ENCODE results near the gene DDX47.

GRCh38 chr12:12812618-12813119, 477 bp upstream of the DDX47 start:
- peak in 1 of 3 donors; percentile 4 for TF ChIP-seq POLR2A (IDR thresholded peaks at IDR 0.05)
- no peak for TF ChIP-seq POLR2AphosphoS5 (IDR thresholded peaks at IDR 0.05)
- TF ChIP-seq, protein P1, sequence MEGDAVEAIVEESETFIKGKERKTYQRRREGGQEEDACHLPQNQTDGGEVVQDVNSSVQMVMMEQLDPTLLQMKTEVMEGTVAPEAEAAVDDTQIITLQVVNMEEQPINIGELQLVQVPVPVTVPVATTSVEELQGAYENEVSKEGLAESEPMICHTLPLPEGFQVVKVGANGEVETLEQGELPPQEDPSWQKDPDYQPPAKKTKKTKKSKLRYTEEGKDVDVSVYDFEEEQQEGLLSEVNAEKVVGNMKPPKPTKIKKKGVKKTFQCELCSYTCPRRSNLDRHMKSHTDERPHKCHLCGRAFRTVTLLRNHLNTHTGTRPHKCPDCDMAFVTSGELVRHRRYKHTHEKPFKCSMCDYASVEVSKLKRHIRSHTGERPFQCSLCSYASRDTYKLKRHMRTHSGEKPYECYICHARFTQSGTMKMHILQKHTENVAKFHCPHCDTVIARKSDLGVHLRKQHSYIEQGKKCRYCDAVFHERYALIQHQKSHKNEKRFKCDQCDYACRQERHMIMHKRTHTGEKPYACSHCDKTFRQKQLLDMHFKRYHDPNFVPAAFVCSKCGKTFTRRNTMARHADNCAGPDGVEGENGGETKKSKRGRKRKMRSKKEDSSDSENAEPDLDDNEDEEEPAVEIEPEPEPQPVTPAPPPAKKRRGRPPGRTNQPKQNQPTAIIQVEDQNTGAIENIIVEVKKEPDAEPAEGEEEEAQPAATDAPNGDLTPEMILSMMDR (IDR thresholded peaks at IDR 0.05 in 8 of 11, conservative IDR thresholded peaks at IDR 0.05 in 3 of 11): no peak
